IPS-18a (cell line): ENCODE data around the gene FAM107B.

ENCODE experiments used
- H3K27ac ChIP-seq: one replicate; pipeline ENCODE4 v1.5.1; 2013; ENCODE audit warnings: low read length
- H3K27me3 ChIP-seq: one replicate; pipeline ENCODE4 v1.6.1; 2013; ENCODE audit warnings: mild to moderate bottlenecking, low read length; ENCODE audit not compliant: control insufficient read depth, insufficient read depth
- H3K36me3 ChIP-seq: one replicate; pipeline ENCODE4 v1.6.1; 2013; ENCODE audit warnings: low read depth, low read length; ENCODE audit not compliant: control insufficient read depth
- H3K4me1 ChIP-seq: one replicate; pipeline ENCODE4 v1.6.1; 2013; ENCODE audit warnings: low read depth, low read length; ENCODE audit not compliant: control insufficient read depth
- H3K4me3 ChIP-seq: one replicate; pipeline ENCODE4 v1.5.1; 2013; ENCODE audit warnings: low read length
- H3K9ac ChIP-seq: one replicate; pipeline ENCODE4 v1.6.1; 2013; ENCODE audit warnings: mild to moderate bottlenecking, low read length, moderate library complexity
- H3K9me3 ChIP-seq: one replicate; pipeline ENCODE4 v1.6.1; 2013; ENCODE audit warnings: low read depth, low read length; ENCODE audit not compliant: control insufficient read depth

The FAM107B gene

DNA sequence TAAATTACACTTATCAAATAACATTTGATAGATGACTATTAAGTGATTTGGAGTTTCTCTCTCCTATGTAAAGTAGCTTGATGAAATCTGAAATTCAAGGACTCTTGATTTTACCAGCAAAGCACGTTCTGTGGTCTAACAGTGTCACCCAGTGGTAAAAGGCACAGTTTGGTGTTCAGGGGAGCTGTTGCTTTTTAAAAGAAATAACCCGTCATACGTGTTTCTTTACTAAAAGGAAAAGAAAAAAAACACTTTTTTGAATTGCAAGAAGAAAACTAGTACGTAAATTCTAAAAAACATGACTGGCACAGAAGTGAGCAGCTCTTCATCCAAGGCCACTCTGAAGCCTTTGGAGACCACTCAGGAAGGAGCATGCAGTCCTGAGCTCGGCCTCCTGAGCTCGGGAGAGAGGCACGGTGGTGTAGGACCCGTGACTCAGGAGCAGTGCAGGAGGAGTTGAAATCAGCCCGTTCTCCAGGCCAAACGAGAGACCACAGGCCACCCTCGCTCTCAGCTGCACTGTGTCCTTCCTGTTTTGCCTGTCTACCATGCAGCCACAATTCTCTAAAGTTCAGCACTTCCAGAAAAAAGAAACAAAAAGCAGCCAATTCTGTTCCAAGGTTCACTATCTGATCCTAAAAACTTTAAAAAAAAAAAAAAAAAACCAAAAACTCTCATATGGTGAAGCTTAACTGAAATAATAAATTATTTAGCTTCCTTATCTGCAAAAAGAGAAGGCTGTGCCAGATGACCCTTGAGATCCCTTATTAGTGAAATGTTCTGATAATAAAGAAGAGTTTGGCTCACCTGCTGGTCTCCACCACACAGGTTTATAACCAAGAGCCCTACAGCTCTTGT is 231.4 kb downstream of the FAM107B start:
- no peaks in the 10 kb centered on the region for H3K36me3 ChIP-seq
- H3K9ac ChIP-seq, result no peak overlapping the region
- H3K9me3 ChIP-seq, result no peaks in the 10 kb centered on the region
- H3K4me3 ChIP-seq, result no peak overlapping the region
- H3K27me3 ChIP-seq, result no peaks in the 10 kb centered on the region
- H3K27ac ChIP-seq, result no peak overlapping the region
- H3K4me1 ChIP-seq, result peaks cover 7% of the 10 kb centered on the region

GRCh38 chr10:14541379-14541778 is 233.3 kb downstream of the FAM107B start:
- no peaks in the 10 kb centered on the region for H3K4me1 ChIP-seq
- no peaks in the 10 kb centered on the region for H3K36me3 ChIP-seq
- no peak overlapping the region for H3K4me3 ChIP-seq
- H3K27me3 ChIP-seq, result no peaks in the 10 kb centered on the region
- H3K9ac ChIP-seq, result no peak overlapping the region
- H3K9me3 ChIP-seq, result no peaks in the 10 kb centered on the region
- no peak overlapping the region for H3K27ac ChIP-seq

GRCh38 chr10:14540611-14541010 is 234.1 kb downstream of the FAM107B start:
- no peak overlapping the region for H3K27ac ChIP-seq
- no peaks in the 10 kb centered on the region for H3K4me1 ChIP-seq
- H3K9ac ChIP-seq, result no peak overlapping the region
- H3K27me3 ChIP-seq, result no peaks in the 10 kb centered on the region
- no peak overlapping the region for H3K4me3 ChIP-seq
- H3K36me3 ChIP-seq, result no peaks in the 10 kb centered on the region
- no peaks in the 10 kb centered on the region for H3K9me3 ChIP-seq

GRCh38 chr10:14540062-14540461 is 234.6 kb downstream of the FAM107B start:
- H3K27me3 ChIP-seq, result no peaks in the 10 kb centered on the region
- H3K4me1 ChIP-seq, result no peaks in the 10 kb centered on the region
- no peak overlapping the region for H3K9ac ChIP-seq
- H3K36me3 ChIP-seq, result no peaks in the 10 kb centered on the region
- no peaks in the 10 kb centered on the region for H3K9me3 ChIP-seq
- no peak overlapping the region for H3K4me3 ChIP-seq
- no peak overlapping the region for H3K27ac ChIP-seq

- H3K27me3 ChIP-seq, result no peaks in the 10 kb centered on the region
- H3K9ac ChIP-seq, result no peak overlapping the region
- H3K36me3 ChIP-seq, result no peaks in the 10 kb centered on the region
- no peak overlapping the region for H3K27ac ChIP-seq
- no peaks in the 10 kb centered on the region for H3K9me3 ChIP-seq
- no peak overlapping the region for H3K4me3 ChIP-seq
- H3K4me1 ChIP-seq, result no peaks in the 10 kb centered on the region
Observed at GRCh38 chr10:14539176-14539575, 235.5 kb downstream of the FAM107B start.

GRCh38 chr10:14536241-14537213 is 238.2 kb downstream of the FAM107B start:
- H3K9ac ChIP-seq, result no peak overlapping the region
- no peaks in the 10 kb centered on the region for H3K36me3 ChIP-seq
- no peak overlapping the region for H3K27ac ChIP-seq
- no peak overlapping the region for H3K4me3 ChIP-seq
- H3K4me1 ChIP-seq, result no peaks in the 10 kb centered on the region
- H3K9me3 ChIP-seq, result no peaks in the 10 kb centered on the region
- no peaks in the 10 kb centered on the region for H3K27me3 ChIP-seq

DNA sequence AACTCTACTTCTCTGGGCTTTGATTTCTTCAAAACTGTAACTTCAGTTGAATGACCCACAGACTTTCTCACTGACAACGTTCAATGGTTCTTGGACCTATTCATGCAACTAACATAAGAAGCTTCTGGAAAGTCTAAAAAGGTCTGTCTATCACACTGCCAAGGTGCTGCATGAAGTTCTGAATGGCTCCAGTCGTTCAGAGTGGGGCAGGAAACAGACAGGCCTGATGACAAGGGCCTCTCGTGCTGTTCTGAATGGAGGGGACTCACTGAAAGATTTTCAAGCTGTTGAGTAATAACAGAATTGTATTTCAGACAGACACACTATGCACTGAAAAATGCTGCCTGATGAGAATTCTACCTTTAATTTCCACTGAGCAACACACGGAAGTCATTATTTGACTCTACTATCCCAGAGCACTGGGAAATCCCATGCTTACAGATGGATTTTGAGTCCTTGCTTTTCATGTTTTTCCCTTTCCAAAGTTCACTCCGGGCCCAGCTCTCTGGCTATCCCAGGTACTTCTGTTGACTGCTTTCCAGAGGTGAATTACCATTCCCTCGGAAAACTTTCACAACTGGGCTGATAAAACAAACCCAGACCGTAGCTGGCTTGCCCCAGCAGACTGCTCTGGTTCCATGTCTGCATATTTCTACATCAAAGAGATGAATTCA is 239.1 kb downstream of the FAM107B start:
- Histone ChIP-seq H3K9ac (no peak overlapping the region), H3K36me3 (no peaks in the 10 kb centered on the region), H3K27me3 (no peaks in the 10 kb centered on the region), H3K4me1 (no peaks in the 10 kb centered on the region), H3K4me3 (no peak overlapping the region), H3K27ac (no peak overlapping the region), H3K9me3 (no peaks in the 10 kb centered on the region)

- no peak overlapping the region for H3K9ac ChIP-seq
- H3K9me3 ChIP-seq, result no peaks in the 10 kb centered on the region
- no peak overlapping the region for H3K27ac ChIP-seq
- no peak overlapping the region for H3K4me3 ChIP-seq
- no peaks in the 10 kb centered on the region for H3K4me1 ChIP-seq
- no peaks in the 10 kb centered on the region for H3K36me3 ChIP-seq
- no peaks in the 10 kb centered on the region for H3K27me3 ChIP-seq
Observed at GRCh38 chr10:14534152-14534551, 240.5 kb downstream of the FAM107B start.

GRCh38 chr10:14533295-14533694 is 241.4 kb downstream of the FAM107B start:
- Histone ChIP-seq H3K27ac (no peak overlapping the region), H3K9ac (no peak overlapping the region), H3K4me3 (no peak overlapping the region), H3K27me3 (no peaks in the 10 kb centered on the region), H3K9me3 (no peaks in the 10 kb centered on the region), H3K4me1 (no peaks in the 10 kb centered on the region), H3K36me3 (no peaks in the 10 kb centered on the region)

- no peak overlapping the region for H3K9ac ChIP-seq
- H3K27ac ChIP-seq, result no peak overlapping the region
- no peaks in the 10 kb centered on the region for H3K4me1 ChIP-seq
- no peaks in the 10 kb centered on the region for H3K9me3 ChIP-seq
- no peaks in the 10 kb centered on the region for H3K27me3 ChIP-seq
- no peaks in the 10 kb centered on the region for H3K36me3 ChIP-seq
- no peak overlapping the region for H3K4me3 ChIP-seq
Observed at GRCh38 chr10:14532473-14533251, 242.0 kb downstream of the FAM107B start.

- Histone ChIP-seq H3K9me3 (no peaks in the 10 kb centered on the region), H3K4me1 (no peaks in the 10 kb centered on the region), H3K9ac (no peak overlapping the region), H3K36me3 (no peaks in the 10 kb centered on the region), H3K27ac (no peak overlapping the region), H3K4me3 (no peak overlapping the region), H3K27me3 (no peaks in the 10 kb centered on the region)
Observed at GRCh38 chr10:14531974-14532373, 242.7 kb downstream of the FAM107B start.
